H9 (cell line): ENCODE data around the gene VRK1. TPM values are rescaled to one million over a fixed set of nuclear protein-coding genes. Genes with fewer than 3 reads are reported as not detected.

Experiments
- DNase-seq: peaks from one replicate; pipeline ENCODE4 v3.0.0-alpha.2; 2017
- H2AFZ ChIP-seq: one replicate; pipeline ENCODE4 v1.6.1; 2013; ENCODE audit warnings: mild to moderate bottlenecking, low read length, control low read depth, moderate library complexity
- H2AK5ac ChIP-seq: 2 replicates; pipeline ENCODE4 v1.6.1; 2013; ENCODE audit warnings: low read length, control low read depth, mixed read lengths; ENCODE audit not compliant: insufficient read length
- H2BK120ac ChIP-seq: one replicate; pipeline ENCODE4 v1.6.1; 2013; ENCODE audit warnings: low read depth, mild to moderate bottlenecking, low read length, control low read depth, inconsistent platforms; ENCODE audit not compliant: poor library complexity, severe bottlenecking
- H2BK12ac ChIP-seq: 2 replicates; pipeline ENCODE4 v1.6.1; 2013; ENCODE audit warnings: low read length, control low read depth, mixed read lengths, low read depth; ENCODE audit not compliant: insufficient read length
- H2BK15ac ChIP-seq: 2 replicates; pipeline ENCODE4 v1.6.1; 2013; ENCODE audit warnings: low read depth, low read length, control low read depth
- H2BK20ac ChIP-seq: one replicate; pipeline ENCODE4 v1.6.1; 2013; ENCODE audit warnings: low read depth, mild to moderate bottlenecking, low read length, control low read depth, inconsistent platforms; ENCODE audit not compliant: poor library complexity, severe bottlenecking
- H2BK5ac ChIP-seq: 2 replicates; pipeline ENCODE4 v1.6.1; 2013; ENCODE audit warnings: low read length, control low read depth, mixed read lengths; ENCODE audit not compliant: insufficient read length
- H3K14ac ChIP-seq: 2 replicates; pipeline ENCODE4 v1.6.1; 2013; ENCODE audit warnings: low read length, control low read depth; ENCODE audit not compliant: insufficient read depth
- H3K18ac ChIP-seq: 2 replicates; pipeline ENCODE4 v1.6.1; 2013; ENCODE audit warnings: low read depth, mild to moderate bottlenecking, mixed read lengths, low read length, control low read depth; ENCODE audit not compliant: insufficient read length
- H3K23ac ChIP-seq: 2 replicates; pipeline ENCODE4 v1.6.1; 2013; ENCODE audit warnings: low read length, control low read depth, mixed read lengths, low read depth; ENCODE audit not compliant: insufficient read length
- H3K23me2 ChIP-seq: 2 replicates; pipeline ENCODE4 v1.6.1; 2013; ENCODE audit warnings: low read depth, mild to moderate bottlenecking, mixed read lengths, low read length, control low read depth; ENCODE audit not compliant: insufficient read length, poor library complexity, severe bottlenecking
- H3K27ac ChIP-seq: 2 replicates; pipeline ENCODE4 v1.5.1; 2013; ENCODE audit warnings: low read length, control low read depth, mixed read lengths, low read depth; ENCODE audit not compliant: insufficient read length
- H3K27me3 ChIP-seq: 2 replicates; pipeline ENCODE4 v1.6.1; 2013; ENCODE audit warnings: low read length, control low read depth, inconsistent platforms; ENCODE audit not compliant: insufficient read depth
- H3K4ac ChIP-seq: 2 replicates; pipeline ENCODE4 v1.6.1; 2013; ENCODE audit warnings: low read depth, mild to moderate bottlenecking, control low read depth, inconsistent platforms, low read length, moderate library complexity
- H3K4me1 ChIP-seq: 2 replicates; pipeline ENCODE4 v1.6.1; 2013; ENCODE audit warnings: low read length, control low read depth, inconsistent platforms; ENCODE audit not compliant: insufficient read depth
- H3K4me2 ChIP-seq: 2 replicates; pipeline ENCODE4 v1.6.1; 2013; ENCODE audit warnings: low read length, control low read depth, mixed read lengths; ENCODE audit not compliant: insufficient read length, insufficient read depth
- H3K56ac ChIP-seq: 2 replicates; pipeline ENCODE4 v1.6.1; 2013; ENCODE audit warnings: low read depth, mild to moderate bottlenecking, mixed read lengths, low read length, control low read depth; ENCODE audit not compliant: insufficient read length
- H3K79me1 ChIP-seq: 2 replicates; pipeline ENCODE4 v1.6.1; 2013; ENCODE audit warnings: low read depth, mild to moderate bottlenecking, moderate library complexity, low read length, control low read depth, inconsistent platforms; ENCODE audit not compliant: insufficient read depth, poor library complexity, severe bottlenecking
- H3K79me2 ChIP-seq: 2 replicates; pipeline ENCODE4 v1.6.1; 2013; ENCODE audit warnings: low read length, control low read depth, inconsistent platforms; ENCODE audit not compliant: insufficient read depth
- H3K9ac ChIP-seq: 2 replicates; pipeline ENCODE4 v1.6.1; 2013; ENCODE audit warnings: low read length, control low read depth, mixed read lengths; ENCODE audit not compliant: insufficient read length; ENCODE audit errors: extremely low read depth
- H3K9me3 ChIP-seq: one replicate; pipeline ENCODE4 v1.6.1; 2013; ENCODE audit warnings: low read depth, low read length, inconsistent platforms; ENCODE audit not compliant: control insufficient read depth
- H3T11ph ChIP-seq: one replicate; pipeline ENCODE4 v1.6.1; 2013; ENCODE audit warnings: mild to moderate bottlenecking, low read length, control low read depth, inconsistent platforms
- H4K20me1 ChIP-seq: one replicate; pipeline ENCODE4 v1.6.1; 2013; ENCODE audit not compliant: control insufficient read depth, insufficient read length, insufficient read depth
- H4K5ac ChIP-seq: 2 replicates; pipeline ENCODE4 v1.6.1; 2013; ENCODE audit warnings: low read depth, mild to moderate bottlenecking, mixed read lengths, low read length, control low read depth; ENCODE audit not compliant: insufficient read length
- H4K8ac ChIP-seq: replicated peaks from 2 replicates; pipeline ENCODE4 v1.6.1; 2013; ENCODE audit warnings: low read length, control low read depth, mixed read lengths, low read depth; ENCODE audit not compliant: insufficient read length
- H4K91ac ChIP-seq: 2 replicates; pipeline ENCODE4 v1.6.1; 2013; ENCODE audit warnings: low read depth, mild to moderate bottlenecking, moderate library complexity, mixed read lengths, low read length, control low read depth; ENCODE audit not compliant: insufficient read length
- H3K27ac Mint-ChIP-seq, 3 experiments: 2 replicates in 2 of 3; 3 replicates in 1 of 3; pipeline ENCODE4 v1.8.0; 2020 to 2021; ENCODE audit warnings: mixed read lengths in 3 of 3, mild to moderate bottlenecking in 1 of 3, moderate library complexity in 1 of 3
- H3K27me3 Mint-ChIP-seq: 2 replicates; pipeline ENCODE4 v1.8.0; 2021; ENCODE audit warnings: low read depth, mild to moderate bottlenecking, moderate library complexity, mixed read lengths
- H3K36me3 Mint-ChIP-seq, 3 experiments: 2 replicates in 2 of 3; 3 replicates in 1 of 3; pipeline ENCODE4 v1.8.0; 2020 to 2021; ENCODE audit warnings: low read depth in 3 of 3, mixed read lengths in 3 of 3; ENCODE audit not compliant: insufficient read depth in 1 of 3
- H3K4me1 Mint-ChIP-seq, 2 experiments: 2 replicates each; pipeline ENCODE4 v1.8.0; 2020; ENCODE audit warnings: mixed read lengths in 2 of 2
- H3K4me3 Mint-ChIP-seq, 2 experiments: 2 replicates in 1 of 2; 3 replicates in 1 of 2; pipeline ENCODE4 v1.8.0; 2020 to 2021; ENCODE audit warnings: mild to moderate bottlenecking in 2 of 2, mixed read lengths in 2 of 2, moderate library complexity in 1 of 2
- H3K9me3 Mint-ChIP-seq, 2 experiments: 2 replicates in 1 of 2; 3 replicates in 1 of 2; pipeline ENCODE4 v1.8.0; 2020; ENCODE audit warnings: mild to moderate bottlenecking in 2 of 2, mixed read lengths in 2 of 2, moderate library complexity in 1 of 2
- CTCF ChIP-seq: fragments of 200-600 bp; sonication (generic); conservative IDR thresholded peaks from 3 replicates; pipeline ENCODE4 v1.8.0; 2021; ENCODE audit warnings: antibody characterized with exemption, mild to moderate bottlenecking
- WGBS: extraction: QIAGEN DNeasy Blood & Tissue Kit; methylation state at CpG from one replicate; pipeline ENCODE4 v1.1.7; 2013; ENCODE audit warnings: missing lambda C conversion rate, low lambda C conversion rate, mixed read lengths; ENCODE audit not compliant: insufficient read length; ENCODE audit errors: extremely low coverage; 5-methylcytosine and 5-hydroxymethylcytosine counted together
- total RNA-seq: library from RNA; stranded (reverse); gene quantifications from 2 replicates; pipeline ENCODE4 v1.2.1, GENCODE V29; 2021

The VRK1 gene
- total RNA-seq, 1 experiment from 2014 or later: 55.7 TPM

GRCh38 chr14:96904201-96904600, 107.0 kb downstream of the VRK1 start:
- Histone ChIP-seq H3K56ac (no peak overlapping the region), H3K4ac (no peak overlapping the region), H3T11ph (no peak overlapping the region), H3K23ac (no peak overlapping the region), H3K79me2 (no peaks in the 10 kb centered on the region), H2AFZ (no peak overlapping the region), H3K9me3 (no peaks in the 10 kb centered on the region), H4K8ac (no peak overlapping the region), H3K79me1 (no peaks in the 10 kb centered on the region), H3K14ac (no peak overlapping the region; the same call in 1 of the 2 replicates), H3K4me2 (no peak overlapping the region), H4K91ac (no peak overlapping the region), H2BK15ac (no peak overlapping the region), H4K20me1 (no peaks in the 10 kb centered on the region), H4K5ac (no peak overlapping the region), H3K18ac (no peak overlapping the region), H2BK5ac (no peak overlapping the region), H2BK120ac (no peak overlapping the region), H3K4me1 (no peaks in the 10 kb centered on the region; the same call in 1 of the 2 replicates), H3K27me3 (no peaks in the 10 kb centered on the region), H3K23me2 (no peaks in the 10 kb centered on the region), H2BK20ac (no peak overlapping the region), H2AK5ac (no peak overlapping the region), H2BK12ac (no peak overlapping the region), H3K27ac (no peak overlapping the region), H3K9ac (no peak overlapping the region)
- Mint-ChIP-seq H3K4me3 (no peak overlapping the region), H3K9me3 (peaks cover 3 to 7% of the 10 kb centered on the region in 2 experiments; a peak in 4 of 5 replicates), H3K27ac (no peak overlapping the region), H3K36me3 (peaks cover 3 to 4% (median 3%) of the 10 kb centered on the region in 3 experiments; a peak in 6 of 7 replicates), H3K4me1 (peaks cover 24% of the 10 kb centered on the region in 2 experiments), H3K27me3 (no peaks in the 10 kb centered on the region)
- no peak for TF ChIP-seq CTCF
- no CpG with 5 or more reads among the region's 3 CpGs for WGBS
- no peak for DNase-seq
